ENCODE results near the gene ZNF438.

DNA sequence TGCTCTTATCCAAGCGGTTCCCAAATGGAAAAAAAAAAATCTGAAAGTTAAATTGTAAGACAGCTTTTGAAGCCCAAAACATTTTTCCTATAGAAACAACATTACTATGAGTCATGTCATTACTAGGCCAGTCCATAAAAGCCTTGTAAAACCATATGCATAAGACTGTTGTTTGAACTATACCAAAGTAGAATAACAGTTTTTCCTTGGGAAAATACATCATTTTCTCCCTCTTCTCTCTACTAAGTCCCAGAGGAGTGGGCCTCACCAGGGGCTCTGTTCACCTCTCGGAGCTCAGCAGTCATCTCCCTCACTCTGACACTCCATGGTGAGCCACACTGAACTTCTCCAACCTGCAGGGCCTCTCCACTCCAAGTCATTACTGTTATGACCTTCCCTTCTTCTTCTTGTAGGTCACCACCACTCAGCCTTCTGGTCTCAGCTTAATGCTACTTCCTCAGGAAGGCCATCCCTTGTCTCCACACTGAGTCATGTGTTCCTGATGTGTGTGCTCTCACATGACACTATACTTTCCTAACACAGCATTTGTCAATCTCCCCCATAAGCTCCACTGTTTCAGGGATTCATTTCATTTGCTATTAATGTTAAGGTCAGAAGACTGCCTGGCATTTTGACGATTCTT, 32.5 kb downstream of the ZNF438 start:
- TF ChIP-seq, protein P1, sequence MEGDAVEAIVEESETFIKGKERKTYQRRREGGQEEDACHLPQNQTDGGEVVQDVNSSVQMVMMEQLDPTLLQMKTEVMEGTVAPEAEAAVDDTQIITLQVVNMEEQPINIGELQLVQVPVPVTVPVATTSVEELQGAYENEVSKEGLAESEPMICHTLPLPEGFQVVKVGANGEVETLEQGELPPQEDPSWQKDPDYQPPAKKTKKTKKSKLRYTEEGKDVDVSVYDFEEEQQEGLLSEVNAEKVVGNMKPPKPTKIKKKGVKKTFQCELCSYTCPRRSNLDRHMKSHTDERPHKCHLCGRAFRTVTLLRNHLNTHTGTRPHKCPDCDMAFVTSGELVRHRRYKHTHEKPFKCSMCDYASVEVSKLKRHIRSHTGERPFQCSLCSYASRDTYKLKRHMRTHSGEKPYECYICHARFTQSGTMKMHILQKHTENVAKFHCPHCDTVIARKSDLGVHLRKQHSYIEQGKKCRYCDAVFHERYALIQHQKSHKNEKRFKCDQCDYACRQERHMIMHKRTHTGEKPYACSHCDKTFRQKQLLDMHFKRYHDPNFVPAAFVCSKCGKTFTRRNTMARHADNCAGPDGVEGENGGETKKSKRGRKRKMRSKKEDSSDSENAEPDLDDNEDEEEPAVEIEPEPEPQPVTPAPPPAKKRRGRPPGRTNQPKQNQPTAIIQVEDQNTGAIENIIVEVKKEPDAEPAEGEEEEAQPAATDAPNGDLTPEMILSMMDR (IDR thresholded peaks at IDR 0.05; ENCODE audit: insufficient read depth, low read length) = no peak
- TF ChIP-seq, protein P2, sequence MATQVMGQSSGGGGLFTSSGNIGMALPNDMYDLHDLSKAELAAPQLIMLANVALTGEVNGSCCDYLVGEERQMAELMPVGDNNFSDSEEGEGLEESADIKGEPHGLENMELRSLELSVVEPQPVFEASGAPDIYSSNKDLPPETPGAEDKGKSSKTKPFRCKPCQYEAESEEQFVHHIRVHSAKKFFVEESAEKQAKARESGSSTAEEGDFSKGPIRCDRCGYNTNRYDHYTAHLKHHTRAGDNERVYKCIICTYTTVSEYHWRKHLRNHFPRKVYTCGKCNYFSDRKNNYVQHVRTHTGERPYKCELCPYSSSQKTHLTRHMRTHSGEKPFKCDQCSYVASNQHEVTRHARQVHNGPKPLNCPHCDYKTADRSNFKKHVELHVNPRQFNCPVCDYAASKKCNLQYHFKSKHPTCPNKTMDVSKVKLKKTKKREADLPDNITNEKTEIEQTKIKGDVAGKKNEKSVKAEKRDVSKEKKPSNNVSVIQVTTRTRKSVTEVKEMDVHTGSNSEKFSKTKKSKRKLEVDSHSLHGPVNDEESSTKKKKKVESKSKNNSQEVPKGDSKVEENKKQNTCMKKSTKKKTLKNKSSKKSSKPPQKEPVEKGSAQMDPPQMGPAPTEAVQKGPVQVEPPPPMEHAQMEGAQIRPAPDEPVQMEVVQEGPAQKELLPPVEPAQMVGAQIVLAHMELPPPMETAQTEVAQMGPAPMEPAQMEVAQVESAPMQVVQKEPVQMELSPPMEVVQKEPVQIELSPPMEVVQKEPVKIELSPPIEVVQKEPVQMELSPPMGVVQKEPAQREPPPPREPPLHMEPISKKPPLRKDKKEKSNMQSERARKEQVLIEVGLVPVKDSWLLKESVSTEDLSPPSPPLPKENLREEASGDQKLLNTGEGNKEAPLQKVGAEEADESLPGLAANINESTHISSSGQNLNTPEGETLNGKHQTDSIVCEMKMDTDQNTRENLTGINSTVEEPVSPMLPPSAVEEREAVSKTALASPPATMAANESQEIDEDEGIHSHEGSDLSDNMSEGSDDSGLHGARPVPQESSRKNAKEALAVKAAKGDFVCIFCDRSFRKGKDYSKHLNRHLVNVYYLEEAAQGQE (IDR thresholded peaks at IDR 0.05; ENCODE audit: insufficient replicate concordance, low read depth) = peak; percentile 22
- TF ChIP-seq POLR2AphosphoS5 (IDR thresholded peaks at IDR 0.05; ENCODE audit: low read depth) = peak; percentile 73
- no peak for TF ChIP-seq GABPA (IDR thresholded peaks at IDR 0.05; ENCODE audit: low read depth)
- peak; percentile 46; the same call in 1 of the 2 replicates for TF ChIP-seq SPI1 (IDR thresholded peaks at IDR 0.05; ENCODE audit: borderline replicate concordance, low read depth)
